Endothelial cell of umbilical vein (primary cell): ENCODE results near the gene C3orf52.

ENCODE experiments used
- EZH2 ChIP-seq: IDR thresholded peaks from 2 replicates; pipeline ENCODE4 v1.6.1; 2012; ENCODE audit warnings: borderline replicate concordance, low read depth, mild to moderate bottlenecking, moderate library complexity, low read length, inconsistent platforms; ENCODE audit not compliant: severe bottlenecking
- MYC ChIP-seq: IDR thresholded peaks from one replicate; pipeline ENCODE4 v1.6.1; 2011; ENCODE audit warnings: mild to moderate bottlenecking, low read depth, low read length
- POLR2A ChIP-seq: IDR thresholded peaks from 2 replicates; pipeline ENCODE4 v1.6.1; 2012; ENCODE audit warnings: low read depth, mild to moderate bottlenecking, control low read depth, low read length
- TF ChIP-seq, protein P1 (sequence below), 2 donors: IDR thresholded peaks; 1 replicate in 1 of 2; 2 replicates in 1 of 2; pipeline ENCODE4 v1.5.1; 2011; ENCODE audit warnings: low read length in 2 of 2, mild to moderate bottlenecking in 2 of 2, moderate library complexity in 2 of 2, control low read depth in 1 of 2, inconsistent platforms in 1 of 2, low read depth in 1 of 2; ENCODE audit not compliant: insufficient read depth in 1 of 2; ENCODE audit errors: extremely low read depth in 1 of 2

DNA sequence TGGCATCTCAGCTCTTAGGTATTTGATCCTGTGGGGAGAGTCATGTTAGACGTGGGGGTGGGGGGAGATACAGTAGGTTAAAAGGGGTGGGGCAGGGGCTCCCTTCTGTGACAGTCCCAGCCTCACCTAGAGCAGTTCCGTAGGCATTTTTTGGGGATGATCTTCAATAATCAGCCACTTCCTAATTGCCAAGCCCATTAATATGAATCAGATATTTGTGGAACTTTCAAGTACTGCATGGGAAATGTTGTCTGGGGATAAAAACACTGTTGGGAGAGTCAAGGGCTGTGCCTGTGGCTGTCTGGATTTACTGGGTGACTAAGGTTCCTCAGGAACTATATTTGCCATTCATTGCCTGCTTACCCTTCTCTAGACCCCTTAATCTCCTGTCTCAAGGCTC, 9.5 kb downstream of the C3orf52 start:
- TF ChIP-seq, protein P1, sequence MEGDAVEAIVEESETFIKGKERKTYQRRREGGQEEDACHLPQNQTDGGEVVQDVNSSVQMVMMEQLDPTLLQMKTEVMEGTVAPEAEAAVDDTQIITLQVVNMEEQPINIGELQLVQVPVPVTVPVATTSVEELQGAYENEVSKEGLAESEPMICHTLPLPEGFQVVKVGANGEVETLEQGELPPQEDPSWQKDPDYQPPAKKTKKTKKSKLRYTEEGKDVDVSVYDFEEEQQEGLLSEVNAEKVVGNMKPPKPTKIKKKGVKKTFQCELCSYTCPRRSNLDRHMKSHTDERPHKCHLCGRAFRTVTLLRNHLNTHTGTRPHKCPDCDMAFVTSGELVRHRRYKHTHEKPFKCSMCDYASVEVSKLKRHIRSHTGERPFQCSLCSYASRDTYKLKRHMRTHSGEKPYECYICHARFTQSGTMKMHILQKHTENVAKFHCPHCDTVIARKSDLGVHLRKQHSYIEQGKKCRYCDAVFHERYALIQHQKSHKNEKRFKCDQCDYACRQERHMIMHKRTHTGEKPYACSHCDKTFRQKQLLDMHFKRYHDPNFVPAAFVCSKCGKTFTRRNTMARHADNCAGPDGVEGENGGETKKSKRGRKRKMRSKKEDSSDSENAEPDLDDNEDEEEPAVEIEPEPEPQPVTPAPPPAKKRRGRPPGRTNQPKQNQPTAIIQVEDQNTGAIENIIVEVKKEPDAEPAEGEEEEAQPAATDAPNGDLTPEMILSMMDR (IDR thresholded peaks at IDR 0.05; ENCODE audit: extremely low read depth in 1 of 2, insufficient read depth in 1 of 2, low read depth in 1 of 2, low read length in 2 of 2): no peak
- no peak for TF ChIP-seq EZH2
- TF ChIP-seq POLR2A: no peak
- TF ChIP-seq MYC: no peak
